ENCODE measurements around the gene MPPED2.

- TF ChIP-seq TCF3 (IDR thresholded peaks at IDR 0.05; ENCODE audit: borderline replicate concordance, insufficient read depth, low read depth, low read length) (no peak), NFYB (IDR thresholded peaks at IDR 0.05; ENCODE audit: insufficient read depth, low read depth, low read length) (no peak), CTCF (IDR thresholded peaks at IDR 0.05 in 2 of 3, conservative IDR thresholded peaks at IDR 0.05 in 1 of 3; ENCODE audit: control insufficient read depth in 2 of 3, extremely low read depth in 1 of 3, insufficient read depth in 1 of 3, low read depth in 3 of 3, low read length in 3 of 3) (no peak), POLR2A (IDR thresholded peaks at IDR 0.05; ENCODE audit: low read depth, low read length) (no peak), MAX (IDR thresholded peaks at IDR 0.05; ENCODE audit: low read depth, low read length) (no peak), HCFC1 (IDR thresholded peaks at IDR 0.05; ENCODE audit: low read length) (no peak), ZBTB4 (CRISPR knock-in tag; IDR thresholded peaks at IDR 0.05) (no peak), MEF2A (IDR thresholded peaks at IDR 0.05; ENCODE audit: insufficient read depth, low read depth, low read length) (no peak)
Measured at GRCh38 chr11:30423279-30423648, 162.9 kb downstream of the MPPED2 start.

Measured in GM12878 (cell line).